ENCODE data around the gene DLG2. TPM values are rescaled to one million over a fixed set of nuclear protein-coding genes. Genes with fewer than 3 reads are reported as not detected.

The DLG2 gene
- total RNA-seq, 1 donor from 2014 or later, result 0.17 TPM

- no peak for DNase-seq (ENCODE audit: low read depth)
- TF ChIP-seq CTCF (conservative IDR thresholded peaks at IDR 0.05; ENCODE audit: low read depth, low read length), result no peak
- no peak overlapping the region for H3K4me3 ChIP-seq (ENCODE audit: low read depth, low read length)
Observed at GRCh38 chr11:83642500-83642899, 1984.6 kb downstream of the DLG2 start.

- H3K4me3 ChIP-seq (ENCODE audit: low read depth, low read length), result no peak overlapping the region
- TF ChIP-seq CTCF (conservative IDR thresholded peaks at IDR 0.05; ENCODE audit: low read depth, low read length), result no peak
- no peak for DNase-seq (ENCODE audit: low read depth)
Observed at GRCh38 chr11:83641511-83641910, 1985.6 kb downstream of the DLG2 start.

- no peak for TF ChIP-seq CTCF (conservative IDR thresholded peaks at IDR 0.05; ENCODE audit: low read depth, low read length)
- no peak for DNase-seq (ENCODE audit: low read depth)
- H3K4me3 ChIP-seq (ENCODE audit: low read depth, low read length), result no peak overlapping the region
Observed at GRCh38 chr11:83639995-83640758, 1987.0 kb downstream of the DLG2 start.

GRCh38 chr11:83635166-83635565 lies 1992.0 kb downstream of the DLG2 start:
- DNase-seq (ENCODE audit: low read depth), result no peak
- no peak for TF ChIP-seq CTCF (conservative IDR thresholded peaks at IDR 0.05; ENCODE audit: low read depth, low read length)
- no peak overlapping the region for H3K4me3 ChIP-seq (ENCODE audit: low read depth, low read length)

GRCh38 chr11:83630211-83630610 lies 1996.9 kb downstream of the DLG2 start:
- TF ChIP-seq CTCF (conservative IDR thresholded peaks at IDR 0.05; ENCODE audit: low read depth, low read length), result no peak
- DNase-seq (ENCODE audit: low read depth), result no peak
- no peak overlapping the region for H3K4me3 ChIP-seq (ENCODE audit: low read depth, low read length)

- H3K4me3 ChIP-seq (ENCODE audit: low read depth, low read length), result no peak overlapping the region
- DNase-seq (ENCODE audit: low read depth), result no peak
- no peak for TF ChIP-seq CTCF (conservative IDR thresholded peaks at IDR 0.05; ENCODE audit: low read depth, low read length)
Observed at GRCh38 chr11:83629775-83630174, 1997.4 kb downstream of the DLG2 start.

Measured in epithelial cell of proximal tubule (primary cell).